HG02678 (cell line): ENCODE measurements around the gene FGF19.
"Not testable (repeated sequence)": the region's sequence is repeated elsewhere in the genome, so short reads cannot be mapped to it uniquely, and the experiment has no call there.

Source experiments
- ATAC-seq: cut with Tn5 transposase; IDR thresholded peaks from one replicate; pipeline ENCODE4 v1.9.1; 2021; ENCODE audit warnings: mild to moderate bottlenecking, moderate library complexity; ENCODE audit not compliant: unreplicated experiment

Gene FGF19

GRCh38 chr11:69697469-69697843 lies 6.4 kb downstream of the FGF19 start:
- no peak for ATAC-seq

GRCh38 chr11:69696749-69697468 lies 6.9 kb downstream of the FGF19 start:
- ATAC-seq: no peak

- not testable (repeated sequence) for ATAC-seq
Observed at GRCh38 chr11:69695995-69696394, 7.8 kb downstream of the FGF19 start.

- no peak for ATAC-seq
Observed at GRCh38 chr11:69695581-69695980, 8.2 kb downstream of the FGF19 start.

- ATAC-seq: no peak
Observed at GRCh38 chr11:69694781-69695180, 9.0 kb downstream of the FGF19 start.

- ATAC-seq: no peak
Observed at GRCh38 chr11:69692422-69692821, 11.4 kb downstream of the FGF19 start.

- no peak for ATAC-seq
Observed at GRCh38 chr11:69691463-69691862, 12.4 kb downstream of the FGF19 start.

- no peak for ATAC-seq
Observed at GRCh38 chr11:69689484-69690319, 14.1 kb downstream of the FGF19 start.

GRCh38 chr11:69687969-69688771 lies 15.7 kb downstream of the FGF19 start:
- not testable (repeated sequence) for ATAC-seq

GRCh38 chr11:69686856-69687255 lies 17.0 kb downstream of the FGF19 start:
- no peak for ATAC-seq

- ATAC-seq: no peak
Observed at GRCh38 chr11:69686452-69686851, 17.4 kb downstream of the FGF19 start.

GRCh38 chr11:69685348-69685747 lies 18.5 kb downstream of the FGF19 start:
- ATAC-seq: no peak

GRCh38 chr11:69684651-69685050 lies 19.2 kb downstream of the FGF19 start:
- no peak for ATAC-seq

- no peak for ATAC-seq
Observed at GRCh38 chr11:69683764-69684333, 20.0 kb downstream of the FGF19 start.

GRCh38 chr11:69682681-69683326 lies 21.0 kb downstream of the FGF19 start:
- no peak for ATAC-seq

GRCh38 chr11:69682221-69682620 lies 21.6 kb downstream of the FGF19 start:
- ATAC-seq: no peak

- no peak for ATAC-seq
Observed at GRCh38 chr11:69680688-69681087, 23.1 kb downstream of the FGF19 start.

GRCh38 chr11:69677749-69678148 lies 26.1 kb downstream of the FGF19 start:
- no peak for ATAC-seq

GRCh38 chr11:69674886-69675714 lies 28.7 kb downstream of the FGF19 start, which contains the start of gene LTO1:
Gene LTO1 (minus strand): TSS chr11:69675353. CDS start chr11:69675239, 114 bp downstream.
- peak; percentile 93 for ATAC-seq
